Measurements from ENCODE around the gene CD163L1. TPM values are rescaled to one million over a fixed set of nuclear protein-coding genes. Genes with fewer than 3 reads are reported as not detected.
A peak's percentile ranks its signal among the peaks of the same experiment; 100 is the strongest.
"Not testable (repeated sequence)": the region's sequence is repeated elsewhere in the genome, so short reads cannot be mapped to it uniquely, and the experiment has no call there.

CD163L1 gene
- total RNA-seq = 16.0 and 23.6 TPM in 2 replicates

- peak; percentile 4 to 34 for DNase-seq (ENCODE audit: low read depth in 2 of 2)
Observed at GRCh38 chr12:7444076-7444475, at the start of gene CD163L1. TSS of gene CD163L1 (minus strand) at chr12:7444153. CDS start at chr12:7444127, 26 bp downstream.

GRCh38 chr12:7493006-7493405 is 49.1 kb upstream of the CD163L1 start:
- no peak for DNase-seq (ENCODE audit: low read depth in 2 of 2)

DNA sequence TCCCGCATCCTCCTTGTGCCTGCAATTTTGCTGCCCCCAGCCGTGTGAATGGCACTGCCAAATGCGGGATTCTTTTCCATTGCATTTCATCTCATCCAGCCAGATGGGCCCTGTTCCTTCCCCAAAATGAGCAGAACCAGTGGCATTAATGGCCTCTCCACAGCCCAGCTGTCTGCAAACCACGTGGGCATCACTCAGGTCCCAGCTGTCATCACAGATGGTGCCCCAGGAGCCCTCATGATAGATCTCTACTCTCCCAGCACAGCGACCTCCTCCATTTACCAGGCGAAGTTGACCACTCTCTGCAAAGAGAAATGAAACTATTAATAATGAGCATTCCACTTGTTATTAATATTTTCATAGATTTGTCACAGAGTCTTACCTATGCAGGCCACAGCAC is 42.6 kb upstream of the CD163L1 start:
- DNase-seq (ENCODE audit: low read depth in 2 of 2) = no peak

DNA sequence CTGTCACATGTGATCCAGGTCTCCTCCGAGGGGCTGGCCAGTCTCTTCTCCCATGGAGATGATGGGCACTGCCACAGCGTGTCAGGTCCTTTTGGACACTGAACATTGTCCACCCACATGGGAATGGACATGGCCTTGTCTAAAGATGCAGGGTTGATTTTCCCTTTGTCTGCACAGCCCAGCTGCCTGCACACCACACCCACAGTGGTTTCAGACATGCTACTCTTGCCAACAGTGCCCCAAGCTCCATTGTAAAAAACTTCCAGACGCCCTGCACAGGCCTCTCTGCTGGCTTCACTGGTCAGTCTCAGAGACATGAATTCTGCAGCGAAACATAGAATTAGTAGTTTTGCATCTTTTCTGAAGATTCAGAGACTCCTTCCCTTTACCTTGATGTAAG is 41.1 kb upstream of the CD163L1 start:
- DNase-seq (ENCODE audit: low read depth in 2 of 2) = no peak

- DNase-seq (ENCODE audit: low read depth in 2 of 2) = no peak
Observed at GRCh38 chr12:7483343-7483742, 39.4 kb upstream of the CD163L1 start.

DNA sequence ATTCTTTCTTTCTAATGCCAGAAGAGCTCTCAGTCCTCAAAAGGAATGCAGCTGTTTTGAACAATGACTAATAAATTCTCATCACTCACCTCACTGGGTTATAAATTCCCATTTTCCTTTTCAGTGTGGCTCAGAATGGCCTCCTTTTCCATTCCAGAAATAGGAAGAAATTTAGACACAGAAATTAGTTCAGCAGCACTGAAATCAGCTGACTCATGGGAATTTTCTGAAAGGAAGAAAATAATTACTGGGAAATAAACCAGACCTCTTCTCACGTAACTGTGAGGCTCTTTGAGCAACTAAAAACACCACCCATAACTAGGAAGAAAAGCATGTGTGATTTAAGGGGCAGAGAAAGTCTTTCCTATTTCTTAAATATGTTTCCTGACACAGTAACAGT is 35.8 kb upstream of the CD163L1 start:
- no peak for DNase-seq (ENCODE audit: low read depth in 2 of 2)

GRCh38 chr12:7472060-7472459 is 28.1 kb upstream of the CD163L1 start:
- no peak for DNase-seq (ENCODE audit: low read depth in 2 of 2)

DNA sequence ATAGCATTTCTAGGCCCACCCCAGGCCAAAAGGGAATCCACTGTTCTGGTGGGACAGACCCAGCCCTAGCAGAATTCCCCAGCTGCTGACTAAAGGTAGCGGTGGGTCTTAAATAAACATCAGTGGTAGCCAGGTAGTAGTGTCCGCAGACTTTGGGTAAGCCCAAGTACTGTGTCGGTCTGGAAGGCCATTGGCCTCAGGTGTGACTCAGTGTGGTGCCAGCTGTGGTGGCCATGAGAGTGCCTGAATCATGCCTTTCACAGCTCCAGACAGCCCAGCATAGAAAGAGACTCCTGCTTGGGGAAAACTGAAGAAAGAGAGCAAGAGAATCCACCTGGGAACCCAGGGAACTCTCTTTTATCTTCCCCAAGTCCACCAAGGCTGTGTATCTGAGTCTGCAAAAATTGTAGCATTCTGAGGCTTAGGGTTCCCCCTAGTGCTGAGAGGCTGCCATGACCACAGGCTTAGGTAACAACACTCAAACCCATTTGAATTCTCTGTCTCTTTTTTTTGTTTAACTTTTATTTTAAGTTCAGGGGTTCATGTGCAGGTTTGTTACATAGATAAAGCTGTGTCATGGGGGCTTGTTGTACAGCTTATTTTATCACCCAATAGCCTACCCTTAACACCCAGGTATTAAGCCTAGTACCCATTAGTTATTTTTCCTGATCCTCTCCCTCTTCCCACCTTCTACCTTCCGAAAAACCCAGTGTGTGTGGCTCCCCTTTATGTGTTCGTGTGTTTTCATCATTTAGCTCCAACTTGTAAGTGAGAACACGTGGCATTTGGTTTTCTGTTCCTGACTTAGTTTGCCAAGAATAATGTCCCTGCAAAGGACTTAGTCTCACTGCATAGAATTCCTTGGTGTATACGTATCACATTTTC is 16.7 kb upstream of the CD163L1 start:
- peak; percentile 40 to 66 for DNase-seq (ENCODE audit: low read depth in 2 of 2)

DNA sequence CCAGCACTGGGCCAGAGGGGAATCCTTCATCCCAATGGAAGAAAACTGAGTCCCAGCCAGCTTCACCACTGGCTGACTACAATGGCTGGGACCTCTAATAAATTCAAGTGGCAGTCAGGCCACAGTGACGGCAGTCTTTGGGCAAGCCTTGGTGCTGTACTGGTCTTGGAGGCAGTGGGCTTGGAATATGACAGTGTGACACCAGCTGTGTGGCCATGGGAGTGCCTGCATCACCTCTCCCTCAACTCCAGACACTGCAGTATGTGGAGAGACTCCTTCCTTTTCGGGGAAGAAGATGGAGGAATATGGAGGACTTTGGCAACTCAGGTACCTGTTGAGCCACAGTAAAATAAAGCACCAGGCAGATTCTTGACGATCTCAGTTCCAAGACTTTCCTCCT is 16.0 kb upstream of the CD163L1 start:
- DNase-seq (ENCODE audit: low read depth in 2 of 2) = no peak

- no peak for DNase-seq (ENCODE audit: low read depth in 2 of 2)
Observed at GRCh38 chr12:7451756-7452155, 7.8 kb upstream of the CD163L1 start.

DNA sequence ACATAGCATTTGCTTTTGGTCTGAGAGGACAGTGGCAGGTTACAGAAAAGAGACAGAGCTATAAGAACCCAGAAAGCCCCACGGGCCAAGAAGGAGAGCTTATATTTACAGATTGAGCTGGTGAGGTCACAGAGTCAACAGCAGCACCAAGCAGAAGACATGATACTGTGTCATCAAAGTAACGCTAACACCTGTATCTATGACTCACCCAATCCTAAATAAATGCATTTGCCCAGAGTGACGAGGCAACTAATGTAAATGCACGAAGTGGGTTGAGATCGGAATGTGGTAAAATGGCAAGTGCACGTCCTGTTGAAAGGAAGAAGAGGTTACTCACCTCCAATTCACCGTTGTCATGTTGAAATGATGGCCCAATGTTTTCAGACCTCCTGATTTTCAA is 6.7 kb upstream of the CD163L1 start:
- DNase-seq (ENCODE audit: low read depth in 2 of 2) = no peak

DNA sequence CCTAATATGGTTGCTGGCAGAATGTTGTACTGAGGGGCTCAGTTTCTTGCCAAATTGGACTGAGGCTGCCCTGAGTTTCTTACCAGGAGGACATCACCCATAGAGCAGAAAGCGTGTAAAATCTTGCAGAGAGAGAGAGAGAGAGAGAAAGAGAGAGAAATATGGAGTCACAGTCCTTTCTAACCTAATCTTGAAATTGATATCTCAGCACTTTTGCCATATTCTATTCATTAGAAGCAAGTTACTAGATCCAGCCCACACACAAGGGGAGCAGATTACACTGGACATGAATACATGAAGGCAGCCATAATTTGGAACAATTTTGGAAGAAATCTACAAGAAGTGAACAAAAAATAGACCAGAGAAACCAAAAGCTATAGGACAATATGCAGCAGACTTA is 4.1 kb upstream of the CD163L1 start:
- DNase-seq (ENCODE audit: low read depth in 2 of 2) = no peak

- DNase-seq (ENCODE audit: low read depth in 2 of 2) = no peak
Observed at GRCh38 chr12:7444537-7444936, 584 bp upstream of the CD163L1 start.

GRCh38 chr12:7441216-7441615 is 2.7 kb downstream of the CD163L1 start:
- DNase-seq (ENCODE audit: low read depth in 2 of 2) = no peak

GRCh38 chr12:7439579-7440505 is 4.1 kb downstream of the CD163L1 start:
- DNase-seq (ENCODE audit: low read depth in 2 of 2) = peak in 1 of 2 donors; percentile 56

- DNase-seq (ENCODE audit: low read depth in 2 of 2) = not testable (repeated sequence)
Observed at GRCh38 chr12:7438291-7438995, 5.5 kb downstream of the CD163L1 start.

GRCh38 chr12:7437494-7437893 is 6.5 kb downstream of the CD163L1 start:
- DNase-seq (ENCODE audit: low read depth in 2 of 2) = not testable (repeated sequence)

DNA sequence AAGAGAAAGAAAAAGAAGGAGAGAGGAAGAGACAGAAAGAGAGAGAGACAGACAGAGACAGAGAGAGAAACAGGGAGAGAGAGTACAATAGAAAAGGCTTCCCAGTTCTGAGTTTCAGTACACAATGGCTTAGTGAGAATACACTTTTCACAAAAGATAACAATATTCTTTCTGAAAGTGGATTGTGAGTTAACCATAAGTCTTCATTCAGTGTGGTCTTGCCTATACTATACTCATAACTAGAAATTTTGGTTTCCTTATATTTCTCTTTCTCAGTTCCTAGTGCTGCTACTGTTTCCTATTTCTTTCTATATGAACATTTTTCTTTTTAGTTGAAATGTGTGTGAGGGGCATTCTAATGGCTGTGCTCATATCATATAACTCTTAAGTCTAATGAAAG is 9.3 kb downstream of the CD163L1 start:
- DNase-seq (ENCODE audit: low read depth in 2 of 2) = no peak

DNA sequence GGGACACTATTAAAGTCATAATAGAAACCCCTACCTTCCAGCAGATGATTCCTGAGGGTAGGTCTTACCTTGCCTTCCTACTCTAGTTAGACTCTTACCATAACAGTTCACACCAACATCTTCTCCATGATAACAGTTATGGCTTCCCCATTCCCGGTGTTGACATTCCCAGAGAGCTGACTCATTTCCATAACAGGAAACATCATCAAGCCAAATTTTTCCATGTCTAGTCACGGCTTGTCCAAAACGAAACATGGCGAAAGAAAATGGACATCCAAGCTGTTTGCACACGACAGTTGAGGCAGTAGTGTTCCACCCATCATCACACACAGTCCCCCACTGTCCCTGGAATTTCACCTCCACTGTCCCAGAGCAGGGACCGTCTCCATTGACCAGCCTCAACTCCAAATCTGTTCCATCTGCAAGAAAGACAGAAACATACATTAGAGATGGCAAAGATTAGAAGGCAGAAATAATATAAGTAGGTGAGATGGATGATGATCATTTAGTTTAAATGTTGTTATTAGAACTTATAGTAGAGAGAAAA is 10.6 kb downstream of the CD163L1 start:
- DNase-seq (ENCODE audit: low read depth in 2 of 2) = peak; percentile 79 to 92

DNA sequence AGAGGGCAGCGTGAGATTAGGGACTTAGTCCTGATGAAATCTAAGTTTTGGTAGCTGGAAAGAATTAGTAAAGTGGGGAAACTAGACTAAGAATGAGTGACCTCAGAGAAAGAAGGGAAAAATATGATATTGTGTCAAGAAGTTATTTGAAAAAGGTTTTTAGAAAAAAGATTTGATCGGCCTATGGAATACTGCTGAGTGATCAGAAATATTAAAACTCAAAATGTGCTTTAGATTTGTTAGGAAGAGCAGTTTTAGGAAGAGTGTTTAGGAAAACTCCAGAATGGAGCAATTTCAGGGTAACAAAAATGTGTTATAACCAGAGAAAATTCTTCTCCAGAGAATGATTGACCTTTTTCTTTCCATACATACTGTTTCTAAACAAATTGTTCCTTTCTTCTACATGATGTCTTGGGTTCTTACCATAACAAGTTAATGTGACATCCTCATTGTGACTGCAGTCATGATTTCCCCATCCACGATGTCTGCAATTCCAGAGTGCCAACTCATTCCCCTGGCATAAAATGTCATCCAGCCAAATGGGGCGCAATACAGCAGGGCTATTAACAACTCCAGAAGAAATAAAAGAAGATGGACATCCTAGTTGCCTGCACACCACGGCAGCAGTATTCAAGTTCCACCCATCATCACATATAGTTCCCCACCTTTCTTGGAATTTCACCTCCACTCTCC is 11.8 kb downstream of the CD163L1 start:
- no peak for DNase-seq (ENCODE audit: low read depth in 2 of 2)

GRCh38 chr12:7411343-7411742 is 32.6 kb downstream of the CD163L1 start:
- peak in 1 of 2 donors; percentile 2 for DNase-seq (ENCODE audit: low read depth in 2 of 2)

Data from dermis microvascular lymphatic vessel endothelial cell (primary cell).